ENCODE data around the gene DTNB.
"Not testable (repeated sequence)": the region's sequence is repeated elsewhere in the genome, so short reads cannot be mapped to it uniquely, and the experiment has no call there.

The DTNB gene

DNA sequence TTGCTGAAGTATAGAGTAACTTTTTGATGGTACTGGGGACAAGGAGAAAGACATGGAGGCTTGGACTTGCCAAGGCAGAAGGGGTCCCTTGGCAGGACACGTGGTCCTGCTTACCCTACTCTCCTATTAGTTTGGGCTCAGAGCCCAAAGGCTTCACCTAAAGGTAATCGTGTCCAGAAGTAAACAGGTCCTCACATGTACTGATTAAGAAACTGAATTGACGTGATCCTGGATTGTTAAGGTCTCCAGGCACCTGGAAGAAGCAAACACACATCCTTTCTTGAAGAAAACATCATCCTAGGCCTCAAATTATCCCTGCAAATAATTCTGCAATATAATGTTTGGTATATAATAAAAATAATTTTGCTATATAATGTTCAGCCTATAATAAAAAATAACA lies 50.0 kb downstream of the DTNB start:
- DNase-seq (ENCODE audit: low spot score): no peak

DNA sequence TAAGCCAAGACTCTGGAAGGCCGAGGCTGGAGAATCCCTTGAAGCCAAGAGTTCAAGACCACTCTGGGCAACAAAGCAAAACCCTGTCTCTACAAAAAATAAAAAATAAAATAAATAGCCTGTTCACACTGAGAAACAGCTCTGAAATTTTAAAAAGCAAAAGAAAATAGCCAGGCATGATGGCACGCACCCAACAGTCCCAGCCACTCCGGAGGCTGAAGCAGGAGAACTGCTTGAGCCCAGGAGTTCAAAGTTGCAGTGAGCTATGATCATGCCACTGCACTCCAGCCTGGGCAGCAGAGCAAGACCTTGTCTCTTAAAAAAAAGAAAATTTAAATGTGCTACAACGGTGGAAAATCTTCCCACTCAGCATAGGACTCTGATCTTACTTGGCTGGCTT lies 52.7 kb downstream of the DTNB start:
- DNase-seq (ENCODE audit: low spot score): no peak

DNA sequence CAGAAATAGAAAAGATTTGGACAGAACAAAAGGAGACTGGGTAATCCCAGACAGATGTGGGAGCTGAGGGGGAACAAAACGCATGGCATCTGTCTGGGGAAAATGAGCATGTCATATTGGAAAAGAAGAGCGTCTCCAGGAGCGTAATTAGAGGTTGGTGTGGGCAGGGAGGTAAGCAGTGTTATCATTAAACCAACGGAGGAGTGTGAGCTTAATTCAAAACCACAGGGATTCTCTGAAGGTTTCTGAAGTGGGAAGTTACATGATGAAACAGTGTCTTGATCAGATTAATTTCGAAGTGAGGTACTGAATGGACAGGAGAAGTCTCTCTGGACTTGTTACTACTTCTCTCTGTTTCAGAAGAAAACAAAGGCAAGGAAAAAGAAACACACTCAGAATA lies 53.3 kb downstream of the DTNB start:
- DNase-seq (ENCODE audit: low spot score): no peak

DNA sequence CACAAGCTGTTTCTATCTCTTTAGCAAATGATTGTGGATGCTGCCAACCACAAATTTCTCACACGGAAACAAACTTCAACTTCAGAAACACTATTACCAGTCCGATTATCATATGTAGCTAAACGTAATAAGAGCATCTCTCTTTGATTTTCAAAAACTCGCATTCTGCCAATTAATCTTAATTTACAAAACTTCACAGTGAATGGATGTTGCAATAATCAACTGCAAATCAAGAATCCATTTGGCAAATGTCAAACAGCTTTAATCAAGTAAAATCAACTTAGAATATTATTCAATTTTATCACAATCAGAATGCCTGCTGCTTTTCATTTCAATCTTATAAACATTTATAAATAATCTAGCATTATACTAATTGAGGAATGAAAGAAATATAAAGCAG lies 54.2 kb downstream of the DTNB start:
- DNase-seq (ENCODE audit: low spot score): no peak

DNA sequence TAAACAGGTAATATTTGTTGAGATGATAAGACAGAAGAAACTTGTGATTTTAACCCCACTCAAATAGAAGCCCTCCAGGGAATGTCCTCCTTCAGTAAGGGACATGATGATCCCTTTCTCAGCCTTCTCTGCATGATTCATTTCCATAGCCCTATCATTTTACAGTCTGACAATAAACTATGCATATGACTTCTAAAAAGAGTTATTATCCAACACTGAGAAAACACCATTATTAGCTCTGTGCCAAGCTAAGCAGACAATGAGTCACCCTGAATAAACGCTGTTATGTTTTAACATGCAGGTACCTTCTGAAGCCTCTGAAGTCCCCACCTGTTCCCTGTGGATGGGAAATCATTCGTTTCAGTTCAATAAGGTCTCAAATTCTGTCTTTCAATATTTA lies 54.7 kb downstream of the DTNB start:
- DNase-seq (ENCODE audit: low spot score): no peak

DNA sequence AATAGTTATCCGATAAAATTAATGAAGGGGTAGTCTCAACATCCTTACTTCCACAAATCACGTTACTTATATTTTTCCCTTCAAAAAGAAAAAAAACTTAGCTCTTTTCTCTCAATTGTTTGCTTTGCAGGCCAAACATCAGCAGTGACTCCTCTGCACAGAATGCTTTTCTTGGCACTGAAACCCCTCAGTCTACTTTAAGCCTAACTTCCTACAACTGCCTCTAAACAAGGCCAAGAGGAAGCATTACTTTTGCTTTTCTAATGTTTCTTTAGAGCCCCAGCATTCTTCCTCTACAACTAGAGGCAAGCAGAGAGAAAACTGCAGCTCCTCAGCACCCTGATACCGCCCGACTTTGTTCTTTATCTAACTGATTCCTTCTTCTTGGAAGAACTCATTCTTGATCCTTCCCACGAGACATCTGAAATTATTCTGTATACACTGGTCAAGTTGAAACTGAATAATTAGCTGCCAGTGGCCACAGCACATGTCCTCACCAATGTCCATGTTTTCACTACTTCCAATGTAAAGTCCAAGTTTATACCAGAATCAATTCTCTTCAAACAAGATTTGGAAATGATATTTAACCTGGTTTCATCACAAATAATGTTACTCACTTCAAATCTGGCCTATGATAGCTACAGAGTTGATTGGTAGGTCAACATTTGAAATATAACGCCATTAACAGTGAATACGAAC lies 55.3 kb downstream of the DTNB start:
- DNase-seq (ENCODE audit: low spot score): no peak

DNA sequence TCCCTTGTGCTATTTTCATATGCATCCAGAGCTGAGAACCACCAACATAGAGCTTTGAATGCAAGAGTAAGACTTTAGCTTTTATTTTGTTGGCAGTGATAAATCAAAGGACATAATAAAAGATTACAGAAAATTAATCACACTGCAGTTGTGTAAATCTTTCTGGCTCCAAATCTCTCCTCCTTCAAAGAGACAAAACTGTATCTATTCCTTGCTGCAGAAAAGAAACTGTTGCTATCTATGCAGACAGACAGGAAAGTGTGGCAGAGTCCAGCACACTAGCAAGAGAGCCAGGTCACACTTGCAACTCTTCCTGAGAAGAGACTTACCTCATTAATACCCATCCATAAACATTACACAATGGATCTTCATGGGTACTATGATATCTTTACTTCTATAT lies 57.5 kb downstream of the DTNB start:
- no peak for DNase-seq (ENCODE audit: low spot score)

DNA sequence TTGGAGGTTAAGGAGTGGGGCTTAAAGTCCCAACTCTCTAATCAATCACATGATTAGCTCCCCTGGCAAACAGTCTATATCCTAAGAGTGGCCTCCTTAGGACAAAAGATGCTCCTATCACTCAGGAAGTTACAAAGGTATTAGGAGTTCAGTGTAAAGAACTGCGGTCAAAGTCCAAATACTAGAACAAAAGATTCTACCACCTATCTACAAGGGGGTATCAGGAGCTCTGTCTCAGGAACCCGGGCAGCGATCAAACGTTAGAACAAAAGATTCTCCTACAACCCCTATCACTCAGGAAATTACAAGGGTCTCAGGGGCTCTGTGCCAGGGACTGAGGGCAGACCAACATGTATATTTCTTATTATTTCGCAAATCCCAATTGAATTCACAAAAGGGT lies 58.0 kb downstream of the DTNB start:
- DNase-seq (ENCODE audit: low spot score): no peak

DNA sequence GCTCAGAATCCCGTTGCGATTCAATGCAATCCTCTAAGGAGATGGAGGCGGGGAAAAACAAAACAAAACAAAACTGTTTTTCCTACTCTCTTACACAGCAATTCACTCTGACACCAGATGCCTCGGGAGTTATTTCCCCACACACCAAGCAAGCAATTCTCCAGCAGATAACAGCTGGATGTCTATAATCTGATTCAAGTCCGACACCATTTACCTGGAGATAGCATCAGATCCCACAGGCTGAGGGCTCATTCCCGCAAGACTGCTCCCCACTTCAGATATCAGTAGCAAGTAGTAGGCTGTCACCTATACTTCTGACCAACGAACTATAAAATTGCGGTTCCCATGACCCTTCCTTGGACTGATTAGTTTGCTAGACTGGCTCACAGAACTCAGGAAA lies 58.7 kb downstream of the DTNB start:
- DNase-seq (ENCODE audit: low spot score): no peak

DNA sequence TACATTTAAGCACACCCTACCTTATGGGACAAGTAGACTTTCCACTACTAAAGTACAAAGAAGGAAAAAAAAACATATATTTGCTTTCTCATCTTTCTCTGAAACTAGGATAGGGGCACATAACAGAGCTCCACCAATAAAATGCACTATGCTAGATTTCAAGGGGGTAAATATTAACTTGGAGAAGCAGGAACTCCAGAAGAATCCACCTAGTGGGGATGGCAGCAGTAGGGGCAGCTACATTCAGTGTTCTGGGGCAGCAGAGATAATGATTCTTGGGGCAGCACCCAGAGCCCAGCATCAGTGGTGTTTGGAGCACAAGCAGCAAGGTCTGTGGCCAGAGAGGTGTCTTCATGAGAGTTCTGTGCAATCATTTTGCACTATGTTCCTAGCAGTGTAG lies 64.7 kb downstream of the DTNB start:
- DNase-seq (ENCODE audit: low spot score): no peak

DNA sequence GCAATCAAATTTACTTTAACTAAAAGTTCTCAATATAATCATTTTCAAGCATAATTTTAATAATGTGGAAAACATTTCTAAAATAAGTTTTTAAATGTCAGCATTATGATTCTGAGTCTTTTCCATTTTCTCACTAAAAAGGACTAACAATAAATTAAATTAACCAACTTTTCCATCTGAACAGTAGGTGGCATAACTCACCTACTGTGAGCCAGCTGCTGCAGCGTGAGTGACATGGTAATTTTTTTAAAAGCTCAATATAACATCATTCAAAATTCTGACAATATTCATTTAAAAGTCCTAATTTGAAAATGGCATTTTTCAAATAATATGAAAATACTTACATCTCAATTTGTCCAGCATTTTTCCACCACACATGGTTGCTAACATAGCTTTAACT lies 66.5 kb downstream of the DTNB start:
- peak; percentile 28 for DNase-seq (ENCODE audit: low spot score)

DNA sequence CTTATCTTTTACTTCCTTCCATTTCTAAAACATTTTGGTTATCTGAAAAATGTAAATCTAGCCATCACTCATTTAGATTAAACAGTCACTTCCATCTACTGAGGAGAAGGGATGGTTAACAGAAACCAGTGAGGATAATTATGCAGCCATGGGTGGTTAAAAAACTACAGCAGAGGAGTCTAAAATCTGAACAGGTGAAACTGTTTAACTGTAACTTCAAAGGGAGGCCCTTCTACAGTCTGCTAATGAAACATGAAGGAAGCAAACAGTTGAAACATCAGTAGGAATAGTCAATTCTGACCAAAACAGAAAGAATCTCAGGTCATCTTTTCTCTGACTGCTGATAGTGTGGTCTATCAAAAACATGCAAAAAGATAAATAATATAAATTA lies 71.0 kb downstream of the DTNB start:
- peak; percentile 19 for DNase-seq (ENCODE audit: low spot score)

DNA sequence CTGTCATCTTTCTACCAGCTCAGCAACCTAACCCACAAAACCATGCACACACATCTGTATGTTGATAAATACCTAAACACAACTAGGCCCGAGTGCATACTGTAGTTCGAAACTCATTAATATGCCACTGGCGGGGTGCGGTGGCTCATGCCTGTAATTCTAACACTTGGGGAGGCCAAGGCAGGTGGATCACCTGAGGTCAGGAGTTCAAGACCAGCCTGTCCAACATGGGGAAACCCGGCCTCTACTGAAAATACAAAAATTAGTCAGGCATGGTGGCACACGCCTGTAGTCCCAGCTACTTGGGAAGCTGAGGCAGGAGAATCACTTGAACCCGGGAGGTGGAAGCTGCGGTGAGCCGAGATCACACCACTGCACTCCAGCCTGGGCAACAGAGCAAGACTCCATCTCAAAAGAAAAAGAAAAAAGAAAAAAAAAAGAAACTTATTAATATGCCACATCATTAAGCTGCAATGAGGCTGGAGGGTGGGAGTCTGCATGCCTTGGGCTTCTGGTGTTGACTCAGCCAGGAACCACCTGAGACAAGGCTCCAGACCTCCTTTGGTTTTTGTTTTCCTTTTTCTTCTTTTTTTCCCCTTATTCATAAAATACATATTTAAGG lies 71.6 kb downstream of the DTNB start:
- not testable (repeated sequence) for DNase-seq (ENCODE audit: low spot score)

DNA sequence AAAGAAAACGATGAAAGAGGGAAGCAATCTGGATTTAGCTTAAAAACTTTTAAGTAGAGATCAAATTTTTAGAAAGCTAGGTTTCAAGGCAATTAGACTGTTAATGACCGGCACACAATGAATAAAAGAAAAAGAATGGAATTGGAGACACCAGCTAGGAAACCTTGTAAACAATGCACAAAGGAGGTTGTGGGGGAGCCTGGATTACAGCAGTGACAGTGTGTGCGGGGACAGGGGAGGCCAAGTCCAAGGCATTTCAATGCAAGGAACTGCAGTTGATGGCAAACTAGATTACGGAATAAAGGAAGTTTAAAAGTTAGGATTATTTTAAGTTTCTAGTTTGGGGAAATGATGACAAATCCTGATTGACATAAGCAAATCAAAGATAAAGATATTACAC lies 74.5 kb downstream of the DTNB start:
- no peak for DNase-seq (ENCODE audit: low spot score)

DNA sequence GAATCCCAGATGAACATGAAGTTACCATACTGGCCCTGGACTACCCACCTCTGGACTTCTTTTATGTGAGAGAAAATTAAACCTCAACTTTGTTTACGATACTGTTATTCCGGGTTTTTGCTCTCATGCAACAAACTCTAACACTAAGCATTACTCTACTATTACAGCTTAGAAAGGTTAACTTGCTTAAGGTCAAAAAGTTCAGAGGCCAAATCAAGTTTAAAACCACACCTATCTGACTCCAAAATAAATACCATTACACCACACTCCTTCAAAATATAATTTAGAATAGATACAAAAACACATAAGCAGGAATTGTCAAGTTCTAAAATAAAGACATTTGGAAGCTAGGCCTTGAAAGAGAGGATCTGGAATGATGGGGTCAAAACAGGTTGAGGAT lies 75.0 kb downstream of the DTNB start:
- DNase-seq (ENCODE audit: low spot score): no peak

DNA sequence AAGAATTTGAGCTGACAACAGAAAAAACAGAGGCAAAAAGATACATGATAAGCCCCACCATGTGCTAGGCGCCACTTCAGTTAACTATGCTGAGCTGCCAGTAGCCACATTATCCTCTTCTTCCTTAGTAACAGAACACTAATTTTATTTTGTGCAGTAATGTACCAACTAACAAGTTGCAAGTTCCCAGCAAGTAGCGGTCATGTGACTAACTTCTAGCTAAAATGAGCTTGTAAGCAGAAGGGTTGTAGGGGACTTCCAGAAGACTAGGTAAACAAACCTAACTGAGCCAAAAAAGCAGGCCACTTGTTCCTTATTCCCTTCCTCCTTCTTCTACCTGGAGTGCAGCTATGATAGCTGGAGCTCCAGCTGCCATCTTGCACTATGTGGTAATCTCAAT lies 75.5 kb downstream of the DTNB start:
- DNase-seq (ENCODE audit: low spot score): no peak

DNA sequence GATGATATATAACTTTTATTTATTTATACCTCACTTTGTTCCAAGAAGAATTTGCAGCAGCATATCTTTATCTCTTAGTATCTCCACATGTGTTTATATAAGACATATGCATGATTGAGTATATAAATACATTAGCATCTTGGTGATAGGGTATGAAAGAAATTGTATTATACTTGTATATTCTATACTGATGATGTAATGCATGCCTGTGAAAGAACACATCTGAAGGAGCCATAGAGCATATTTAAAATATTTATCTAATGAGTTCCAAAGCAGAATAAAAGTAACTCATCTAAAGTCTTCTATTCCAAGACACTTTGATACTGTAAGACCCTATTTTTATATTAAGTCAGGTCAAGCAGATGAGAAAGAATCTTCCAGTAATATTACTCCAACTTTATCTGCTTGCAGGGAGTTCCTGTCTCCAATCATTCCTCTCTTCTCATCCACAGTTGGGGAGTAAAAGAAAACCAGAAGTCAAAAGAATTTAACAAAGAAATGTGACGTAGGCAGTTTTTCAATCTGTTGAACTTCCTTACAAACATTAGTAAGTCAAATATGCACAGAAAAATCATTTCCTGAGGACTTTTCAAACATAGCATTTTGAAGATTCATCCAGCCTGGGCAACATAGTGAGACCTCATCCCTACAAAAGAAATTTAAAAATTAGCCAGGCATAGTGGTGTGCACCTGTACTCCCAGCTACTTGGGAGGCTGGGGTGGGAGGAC lies 76.7 kb downstream of the DTNB start:
- DNase-seq (ENCODE audit: low spot score): no peak

DNA sequence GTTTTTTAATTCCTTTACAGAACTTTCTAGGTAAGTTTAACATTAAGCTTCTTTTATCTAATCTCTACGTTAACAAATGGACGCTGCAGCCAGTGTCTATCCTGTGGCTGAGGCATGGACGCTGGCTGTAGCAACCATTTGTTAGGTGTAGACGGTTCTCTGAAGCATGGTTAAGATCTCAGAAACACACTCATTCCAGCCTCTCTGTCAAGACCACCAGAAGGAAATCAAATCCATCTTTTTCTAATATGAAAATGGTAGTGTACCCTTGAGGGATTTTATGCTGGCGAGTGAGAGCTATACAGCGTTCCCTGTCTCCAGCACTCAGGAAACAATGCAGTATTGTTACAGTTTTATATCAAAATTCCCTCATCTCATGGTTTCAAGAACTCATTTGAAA lies 78.0 kb downstream of the DTNB start:
- DNase-seq (ENCODE audit: low spot score): no peak

DNA sequence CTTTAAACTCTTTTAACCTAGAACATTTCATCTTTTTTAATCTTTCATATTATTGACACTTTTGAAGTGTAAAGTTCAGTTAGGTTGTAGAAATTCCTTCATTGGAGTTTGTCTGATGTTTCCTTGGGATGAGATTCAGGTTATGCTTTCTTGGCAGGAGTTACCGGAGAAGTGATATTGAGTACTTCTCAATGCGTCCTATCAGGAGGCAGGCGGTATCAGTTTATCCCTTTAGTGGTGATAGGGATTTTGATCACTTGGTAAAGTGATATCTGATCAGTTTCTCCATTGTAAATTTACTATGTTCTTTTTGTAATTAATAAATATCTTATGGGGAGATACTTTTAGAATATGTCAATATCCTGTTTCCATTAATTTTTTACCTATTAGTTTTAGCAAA lies 78.4 kb downstream of the DTNB start:
- DNase-seq (ENCODE audit: low spot score): no peak

DNA sequence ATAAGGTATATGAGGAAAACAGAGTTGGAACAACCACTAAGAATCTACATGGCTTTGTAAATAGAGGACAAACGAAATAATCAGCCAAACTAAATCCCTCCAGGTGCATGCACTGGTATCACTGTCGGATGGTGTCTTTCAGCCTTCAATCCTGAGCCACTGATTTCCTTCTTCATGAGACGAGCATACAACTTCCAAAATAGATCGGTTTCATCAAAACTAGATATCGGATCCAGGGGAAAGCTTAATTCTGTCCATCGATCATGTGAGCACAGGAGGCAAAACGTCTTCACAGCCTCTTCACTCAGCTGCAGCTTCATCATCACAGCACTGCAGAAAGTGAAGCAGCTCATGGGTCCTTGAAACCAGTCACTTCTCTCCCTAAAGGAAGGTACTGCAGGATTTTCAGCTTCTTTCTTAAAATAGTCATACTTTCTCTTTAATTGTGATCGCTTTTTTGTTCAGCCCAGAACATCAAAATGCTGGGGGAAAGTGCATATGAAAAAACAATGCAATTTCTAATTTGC lies 80.5 kb downstream of the DTNB start:
- DNase-seq (ENCODE audit: low spot score): no peak

DNA sequence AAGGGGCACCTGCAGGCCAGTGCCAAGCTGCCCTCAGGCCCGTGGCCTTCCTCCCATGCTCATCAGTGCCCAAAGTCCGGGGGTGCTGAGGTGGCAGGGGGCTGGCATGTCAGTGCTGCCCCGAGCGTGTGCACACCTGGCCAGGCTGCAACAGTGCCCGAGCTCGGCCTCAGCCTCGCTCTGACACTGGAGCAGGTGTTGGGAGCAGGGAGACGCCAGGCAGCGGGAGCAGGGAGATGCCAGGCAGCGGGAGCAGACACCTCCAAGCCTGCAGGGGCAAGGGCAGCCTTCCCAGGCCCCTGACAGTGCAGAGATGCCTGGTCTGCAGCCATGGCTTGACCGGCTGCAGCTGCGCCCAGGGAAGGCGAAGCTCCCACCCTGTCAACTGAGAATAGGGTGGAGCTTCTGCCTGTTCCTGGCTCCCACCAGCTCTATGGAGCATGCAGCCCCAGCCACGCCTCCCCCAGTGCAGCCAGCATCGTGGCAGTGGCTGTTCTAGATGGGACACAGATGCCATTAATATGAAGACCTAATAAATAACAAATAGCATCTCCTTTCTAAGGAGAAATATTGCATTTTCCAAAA lies 82.4 kb downstream of the DTNB start:
- no peak for DNase-seq (ENCODE audit: low spot score)

DNA sequence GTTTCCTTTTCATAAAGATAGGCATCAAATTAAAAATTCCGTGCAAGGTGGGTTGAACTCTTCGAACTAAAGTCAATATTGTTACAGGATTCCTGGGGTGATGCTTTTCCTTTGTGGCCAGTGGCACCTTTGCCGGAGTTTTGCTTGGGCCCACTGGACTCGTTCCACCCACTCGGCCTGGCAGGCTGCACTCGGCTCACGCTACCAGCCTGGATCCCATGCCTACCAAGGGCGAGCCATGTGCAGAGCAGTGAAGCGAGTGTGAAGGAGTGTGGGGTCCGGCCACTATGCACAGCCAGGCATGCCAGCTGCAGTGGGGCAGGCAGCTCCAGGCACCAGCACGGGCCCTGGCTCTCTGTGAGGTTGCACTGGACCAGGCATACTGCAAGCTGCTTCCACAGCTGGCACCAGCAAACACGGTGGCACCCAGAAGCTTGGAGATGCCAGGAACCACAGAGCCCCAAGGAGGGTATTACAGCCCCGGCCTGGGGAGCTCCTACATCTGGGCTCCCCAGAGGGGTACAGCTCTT lies 83.6 kb downstream of the DTNB start:
- no peak for DNase-seq (ENCODE audit: low spot score)

DNA sequence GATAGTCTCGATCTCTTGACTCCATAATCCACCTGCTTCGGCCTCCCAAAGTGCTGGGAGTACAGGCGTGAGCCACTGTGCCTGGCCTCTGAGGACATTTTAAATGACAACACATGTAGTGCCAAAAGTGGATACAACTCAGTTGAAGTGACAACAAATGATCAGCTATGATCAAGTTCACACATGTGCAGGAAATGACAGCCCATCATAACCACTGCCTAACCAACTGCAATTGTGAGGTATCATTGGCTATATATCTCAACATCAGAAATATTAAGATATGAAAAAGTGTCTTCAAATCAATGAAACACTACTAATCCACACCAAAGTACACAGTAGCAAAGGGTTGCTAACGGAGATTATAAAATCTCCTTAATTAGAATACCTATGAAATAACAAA lies 84.8 kb downstream of the DTNB start:
- DNase-seq (ENCODE audit: low spot score): no peak
